PC-3 (cell line): ENCODE measurements around the gene SGTA. TPM values are rescaled to one million over a fixed set of nuclear protein-coding genes. Genes with fewer than 3 reads are reported as not detected.

Source experiments
- ATAC-seq: fragments of 200-7000 bp; cut with Tn5 transposase; 2 replicates; pipeline ENCODE4 v1.9.1; 2020; ENCODE audit warnings: mild to moderate bottlenecking, moderate library complexity
- BruUV-seq: library from RNA; stranded (reverse); fragments of 400-500 nt; replicated peaks from 2 replicates; lab custom pipeline; 2021; lab: Mats Ljungman, UMichigan
- CTCF ChIA-PET: fragments of 300-600 bp; sonication (Branson Sonifier 250); formaldehyde crosslinking; loops from one replicate; lab custom pipeline; 2022; ENCODE audit warnings: antibody characterized with exemption; lab: Charles Lee
- POLR2A ChIA-PET: fragments of 300-600 bp; sonication (Branson Sonifier 250); formaldehyde crosslinking; loops from one replicate; lab custom pipeline; 2022; ENCODE audit warnings: antibody characterized with exemption; ENCODE audit not compliant: unreplicated experiment; lab: Charles Lee
- DNase-seq: peaks from one replicate; pipeline ENCODE4 v3.0.0-alpha.2; 2015
- H2AFZ ChIP-seq: fragments of 300-600 bp; sonication (generic); 2 replicates; pipeline ENCODE4 v1.6.0; 2016; ENCODE audit warnings: antibody characterized with exemption, low read length
- H3F3A ChIP-seq: fragments of 300-600 bp; sonication (generic); one replicate; pipeline ENCODE4 v1.6.0; 2017; ENCODE audit warnings: antibody characterized with exemption, low read length, control low read depth, mild to moderate bottlenecking; ENCODE audit not compliant: unreplicated experiment
- H3K27ac ChIP-seq: fragments of 300-600 bp; sonication (generic); 2 replicates; pipeline ENCODE4 v1.5.1; 2016; ENCODE audit warnings: mild to moderate bottlenecking, low read length
- H3K27me3 ChIP-seq: fragments of 300-600 bp; sonication (generic); 2 replicates; pipeline ENCODE4 v1.6.1; 2016; ENCODE audit warnings: low read length, mixed read lengths
- H3K36me3 ChIP-seq: fragments of 300-600 bp; sonication (generic); 2 replicates; pipeline ENCODE4 v1.6.1; 2016; ENCODE audit warnings: low read depth, mixed run types, low read length, mixed read lengths
- H3K4me1 ChIP-seq: fragments of 300-600 bp; sonication (generic); 2 replicates; pipeline ENCODE4 v1.5.1; 2016; ENCODE audit warnings: low read length; ENCODE audit not compliant: insufficient read depth
- H3K4me2 ChIP-seq: fragments of 300-600 bp; sonication (generic); 2 replicates; pipeline ENCODE4 v1.6.0; 2016; ENCODE audit warnings: low read length
- H3K4me3 ChIP-seq: fragments of 300-600 bp; sonication (generic); 2 replicates; pipeline ENCODE4 v1.5.1; 2016; ENCODE audit warnings: mild to moderate bottlenecking, low read length, mixed read lengths
- H3K79me2 ChIP-seq: fragments of 300-600 bp; sonication (generic); 2 replicates; pipeline ENCODE4 v1.6.1; 2017; ENCODE audit warnings: low read length, mixed read lengths
- H3K9ac ChIP-seq: fragments of 300-600 bp; sonication (generic); 2 replicates; pipeline ENCODE4 v1.6.0; 2016; ENCODE audit warnings: mild to moderate bottlenecking, low read length
- H3K9me2 ChIP-seq: fragments of 300-600 bp; sonication (generic); replicated peaks from 2 replicates; pipeline ENCODE4 v1.6.1; 2016; ENCODE audit warnings: mixed run types, low read length, mixed read lengths
- H3K9me3 ChIP-seq: fragments of 300-600 bp; sonication (generic); 2 replicates; pipeline ENCODE4 v1.6.1; 2016; ENCODE audit warnings: low read length, mixed read lengths
- H4K20me1 ChIP-seq: fragments of 300-600 bp; sonication (generic); 2 replicates; pipeline ENCODE4 v1.6.1; 2016; ENCODE audit warnings: low read length, mixed read lengths
- EZH2 ChIP-seq: fragments of 300-600 bp; sonication (generic); IDR thresholded peaks from one replicate; pipeline ENCODE4 v1.6.1; 2017; ENCODE audit warnings: antibody characterized with exemption, mild to moderate bottlenecking, low read length; ENCODE audit not compliant: unreplicated experiment
- EZH2phosphoT487 ChIP-seq: fragments of 300-600 bp; sonication (generic); IDR thresholded peaks from 2 replicates; pipeline ENCODE4 v1.6.1; 2018; ENCODE audit warnings: mild to moderate bottlenecking, antibody characterized with exemption, low read length, borderline replicate concordance
- intact Hi-C: fragments of 100-400 bp; cut with micrococcal nuclease; formaldehyde crosslinking; loops from 2 replicates; pipeline ENCODE4 v1.9.0; 2023
- total RNA-seq: library from RNA; depleted of rRNA; stranded (reverse); fragments of >200 nt; gene quantifications from 2 replicates; pipeline ENCODE4 v1.2.3, GENCODE V29; 2014
- TF ChIP-seq, protein P1 (sequence below): fragments of 300-600 bp; sonication (generic); conservative IDR thresholded peaks from 2 replicates; pipeline ENCODE4 v1.5.1; 2017; ENCODE audit warnings: antibody characterized with exemption, low read depth, mild to moderate bottlenecking, low read length

SGTA gene
- total RNA-seq, 1 experiment from 2014 or later = 78.6 TPM

DNA sequence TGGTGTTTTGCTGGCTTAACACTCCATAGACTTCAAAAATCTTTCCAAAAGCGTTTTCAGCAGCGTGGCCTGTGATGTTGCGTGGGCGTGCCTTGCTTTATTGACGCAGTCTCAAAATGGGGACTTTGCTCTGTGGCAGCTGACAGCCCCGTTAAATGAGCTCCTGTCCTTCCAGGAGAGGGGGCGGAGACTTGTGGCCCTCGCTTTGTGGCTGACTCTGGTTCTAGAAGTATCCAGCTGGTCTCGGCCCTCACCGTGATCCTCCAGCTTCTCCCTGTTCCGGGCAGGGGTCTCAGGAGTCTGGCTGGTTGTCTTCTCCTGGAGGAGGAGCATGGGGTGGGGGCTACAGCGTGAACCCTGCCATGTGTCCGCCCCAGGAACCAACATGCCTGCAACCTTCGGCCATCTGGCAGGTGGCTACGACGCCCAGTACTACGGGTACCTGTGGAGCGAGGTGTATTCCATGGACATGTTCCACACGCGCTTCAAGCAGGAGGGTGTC, 28.2 kb upstream of the SGTA start:
- H2AFZ ChIP-seq = no peak overlapping the region
- H3K4me3 ChIP-seq = no peak overlapping the region
- no peaks in the 10 kb centered on the region for H4K20me1 ChIP-seq
- H3K9ac ChIP-seq = no peak overlapping the region
- ChIA-PET CTCF (no interaction called here), POLR2A (no interaction called here)
- no peaks in the 10 kb centered on the region for H3K9me3 ChIP-seq
- H3F3A ChIP-seq = no peaks in the 10 kb centered on the region
- ATAC-seq (no peak), DNase-seq (no peak)
- TF ChIP-seq EZH2 (no peak), EZH2phosphoT487 (no peak)
- intact Hi-C loops = no loop called here
- no peaks in the 10 kb centered on the region for H3K79me2 ChIP-seq
- no peak overlapping the region for H3K27ac ChIP-seq
- H3K27me3 ChIP-seq = no peaks in the 10 kb centered on the region
- H3K36me3 ChIP-seq = no peaks in the 10 kb centered on the region
- no peaks in the 10 kb centered on the region for H3K4me1 ChIP-seq
- H3K4me2 ChIP-seq = no peak overlapping the region
- no peaks in the 10 kb centered on the region for H3K9me2 ChIP-seq
- no TSS peak for BruUV-seq

DNA sequence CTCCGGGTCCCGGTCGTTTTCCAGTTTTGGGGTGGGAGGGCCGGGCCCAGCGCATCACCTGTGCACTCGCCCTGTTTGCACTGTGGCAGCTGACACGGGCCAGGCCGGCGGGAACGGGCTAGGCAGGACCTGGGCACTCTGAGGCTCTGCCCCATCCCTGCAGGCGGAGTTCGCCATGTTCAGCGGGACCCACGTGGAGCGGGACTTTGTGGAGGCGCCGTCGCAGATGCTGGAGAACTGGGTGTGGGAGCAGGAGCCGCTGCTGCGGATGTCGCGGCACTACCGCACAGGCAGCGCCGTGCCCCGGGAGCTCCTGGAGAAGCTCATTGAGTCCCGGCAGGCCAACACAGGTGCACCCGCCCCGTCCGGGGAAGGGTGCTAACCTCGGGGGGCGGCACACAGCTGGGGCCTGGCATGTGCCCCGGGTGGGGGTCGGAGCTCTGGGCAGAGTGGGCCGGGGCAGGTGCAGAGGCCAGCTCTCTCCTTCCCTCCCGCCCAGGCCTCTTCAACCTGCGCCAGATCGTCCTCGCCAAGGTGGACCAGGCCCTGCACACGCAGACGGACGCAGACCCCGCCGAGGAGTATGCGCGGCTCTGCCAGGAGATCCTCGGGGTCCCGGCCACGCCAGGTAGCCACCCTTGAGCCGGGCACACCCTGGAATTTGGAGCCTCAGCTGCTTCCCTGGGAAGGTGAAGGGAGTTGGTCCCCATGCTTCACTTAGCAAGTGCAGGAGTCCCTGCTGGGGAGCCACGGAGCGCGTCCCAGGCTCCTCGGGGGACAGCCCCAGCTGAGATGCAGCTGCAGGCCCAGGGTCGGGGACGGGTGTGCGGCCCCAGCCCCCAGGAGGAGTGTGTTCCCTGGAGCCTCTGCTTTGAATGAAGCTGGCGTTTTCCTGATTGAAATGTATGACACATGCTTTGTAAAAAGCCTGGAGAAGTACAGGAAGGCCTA, 27.3 kb upstream of the SGTA start:
- Histone ChIP-seq H2AFZ (no peak overlapping the region), H3K4me1 (no peaks in the 10 kb centered on the region), H3K79me2 (no peaks in the 10 kb centered on the region), H3K9me2 (no peaks in the 10 kb centered on the region), H3F3A (no peaks in the 10 kb centered on the region), H3K27ac (no peak overlapping the region), H3K36me3 (no peaks in the 10 kb centered on the region), H3K9me3 (no peaks in the 10 kb centered on the region), H4K20me1 (no peaks in the 10 kb centered on the region), H3K27me3 (no peaks in the 10 kb centered on the region), H3K4me3 (no peak overlapping the region), H3K4me2 (no peak overlapping the region), H3K9ac (no peak overlapping the region)
- ChIA-PET CTCF (no interaction called here), POLR2A (no interaction called here)
- intact Hi-C loops = no loop called here
- TF ChIP-seq EZH2 (no peak), EZH2phosphoT487 (no peak)
- TF ChIP-seq, protein P1, sequence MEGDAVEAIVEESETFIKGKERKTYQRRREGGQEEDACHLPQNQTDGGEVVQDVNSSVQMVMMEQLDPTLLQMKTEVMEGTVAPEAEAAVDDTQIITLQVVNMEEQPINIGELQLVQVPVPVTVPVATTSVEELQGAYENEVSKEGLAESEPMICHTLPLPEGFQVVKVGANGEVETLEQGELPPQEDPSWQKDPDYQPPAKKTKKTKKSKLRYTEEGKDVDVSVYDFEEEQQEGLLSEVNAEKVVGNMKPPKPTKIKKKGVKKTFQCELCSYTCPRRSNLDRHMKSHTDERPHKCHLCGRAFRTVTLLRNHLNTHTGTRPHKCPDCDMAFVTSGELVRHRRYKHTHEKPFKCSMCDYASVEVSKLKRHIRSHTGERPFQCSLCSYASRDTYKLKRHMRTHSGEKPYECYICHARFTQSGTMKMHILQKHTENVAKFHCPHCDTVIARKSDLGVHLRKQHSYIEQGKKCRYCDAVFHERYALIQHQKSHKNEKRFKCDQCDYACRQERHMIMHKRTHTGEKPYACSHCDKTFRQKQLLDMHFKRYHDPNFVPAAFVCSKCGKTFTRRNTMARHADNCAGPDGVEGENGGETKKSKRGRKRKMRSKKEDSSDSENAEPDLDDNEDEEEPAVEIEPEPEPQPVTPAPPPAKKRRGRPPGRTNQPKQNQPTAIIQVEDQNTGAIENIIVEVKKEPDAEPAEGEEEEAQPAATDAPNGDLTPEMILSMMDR = no peak
- ATAC-seq = no peak
- no TSS peak for BruUV-seq
- DNase-seq = no peak

DNA sequence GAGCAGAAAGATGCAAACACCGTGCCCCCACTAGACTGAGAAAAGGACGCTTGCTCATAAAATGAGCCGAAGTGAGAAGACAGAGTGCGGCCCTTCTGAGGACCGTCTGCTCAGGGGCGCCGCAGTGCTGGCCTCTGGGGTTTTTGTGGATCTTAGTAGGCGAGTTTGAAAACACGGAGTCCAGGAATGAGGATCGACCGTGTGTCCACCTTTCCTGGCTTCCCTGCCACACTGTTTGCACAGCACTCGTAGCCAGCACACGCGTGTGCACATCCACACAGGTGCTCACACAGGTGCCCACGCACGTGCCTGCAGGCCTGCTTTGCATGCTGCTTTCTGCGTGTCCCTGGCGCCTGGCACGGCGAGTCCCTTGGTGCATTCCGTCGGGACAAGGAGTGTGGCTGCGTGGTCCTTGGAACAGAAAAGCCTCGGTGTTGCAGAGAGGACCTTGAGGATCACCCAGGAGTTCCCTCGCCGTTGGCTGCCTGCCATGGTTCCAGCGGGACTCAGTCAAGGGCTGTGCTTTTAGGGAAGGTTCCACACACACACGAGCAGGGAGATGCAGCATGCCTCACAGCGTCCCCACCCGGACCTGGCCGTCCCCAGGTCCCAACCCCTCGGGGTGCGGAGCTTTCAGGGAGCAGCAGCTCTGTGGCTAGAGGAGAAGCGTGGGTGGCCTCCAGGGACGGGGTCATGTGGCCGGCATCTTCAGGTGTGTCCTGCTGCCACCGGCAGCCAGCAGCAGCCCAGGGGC, 26.5 kb upstream of the SGTA start:
- H4K20me1 ChIP-seq = no peaks in the 10 kb centered on the region
- no peak overlapping the region for H3K27ac ChIP-seq
- intact Hi-C loops = no loop called here
- H3K9ac ChIP-seq = no peak overlapping the region
- no peaks in the 10 kb centered on the region for H3F3A ChIP-seq
- TF ChIP-seq EZH2phosphoT487 (no peak), EZH2 (no peak)
- TF ChIP-seq, protein P1 = no peak
- H3K9me2 ChIP-seq = no peaks in the 10 kb centered on the region
- BruUV-seq = no TSS peak
- ChIA-PET CTCF (no interaction called here), POLR2A (no interaction called here)
- H3K4me1 ChIP-seq = no peaks in the 10 kb centered on the region
- no peaks in the 10 kb centered on the region for H3K27me3 ChIP-seq
- H3K36me3 ChIP-seq = no peaks in the 10 kb centered on the region
- no peaks in the 10 kb centered on the region for H3K79me2 ChIP-seq
- no peaks in the 10 kb centered on the region for H3K9me3 ChIP-seq
- ATAC-seq (no peak), DNase-seq (no peak)
- no peak overlapping the region for H3K4me2 ChIP-seq
- no peak overlapping the region for H2AFZ ChIP-seq
- H3K4me3 ChIP-seq = no peak overlapping the region
